HG03095 (cell line): Measurements from ENCODE around the gene CYP39A1.
A peak's percentile ranks its signal among the peaks of the same experiment; 100 is the strongest.
"Not testable (repeated sequence)": the region's sequence is repeated elsewhere in the genome, so short reads cannot be mapped to it uniquely, and the experiment has no call there.

Experiments
- ATAC-seq: cut with Tn5 transposase; IDR thresholded peaks from one replicate; pipeline ENCODE4 v1.9.1; 2021; ENCODE audit warnings: moderate library complexity; ENCODE audit not compliant: unreplicated experiment

The CYP39A1 gene

DNA sequence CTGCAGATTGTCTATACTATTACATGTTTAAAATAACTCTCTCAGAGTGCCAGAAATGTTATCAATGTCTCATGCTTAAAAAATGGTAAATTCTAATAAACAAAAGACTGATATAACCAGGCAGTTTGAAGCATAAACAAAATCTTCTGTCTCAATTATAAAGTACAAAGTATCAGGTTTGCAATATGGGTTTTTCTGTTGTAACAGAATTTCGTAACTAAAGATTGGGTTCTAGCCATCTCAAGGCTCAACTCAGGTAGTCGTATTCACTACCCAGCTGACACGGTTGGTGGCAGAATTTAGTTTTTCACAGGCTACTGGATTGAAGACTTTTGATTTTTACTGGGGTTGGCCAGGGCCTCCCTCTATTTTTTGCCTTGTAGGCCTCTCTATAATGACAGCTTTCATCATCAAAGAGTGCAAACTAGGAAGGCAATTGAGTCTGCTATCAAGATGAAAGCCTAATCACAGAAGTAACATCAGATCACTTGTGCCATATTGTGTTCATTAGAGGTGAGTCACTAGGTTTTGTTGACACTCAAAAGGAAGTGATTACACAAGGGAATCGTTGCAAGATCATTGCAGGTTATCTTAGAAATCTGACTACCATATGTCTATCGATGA is 3.6 kb downstream of the CYP39A1 start:
- ATAC-seq: no peak

DNA sequence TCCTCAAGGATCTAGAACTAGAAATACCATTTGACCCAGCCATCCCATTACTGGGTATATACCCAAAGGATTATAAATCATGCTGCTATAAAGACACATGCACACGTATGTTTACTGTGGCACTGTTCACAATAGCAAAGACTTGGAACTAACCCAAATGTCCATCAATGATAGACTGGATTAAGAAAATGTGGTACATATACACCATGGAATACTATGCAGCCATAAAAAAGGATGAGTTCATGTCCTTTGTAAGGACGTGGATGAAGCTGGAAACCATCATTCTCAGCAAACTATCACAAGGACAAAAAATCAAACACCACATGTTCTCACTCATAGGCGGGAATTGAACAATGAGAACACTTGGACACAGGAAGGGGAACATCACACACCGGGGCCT is 4.5 kb downstream of the CYP39A1 start:
- not testable (repeated sequence) for ATAC-seq

DNA sequence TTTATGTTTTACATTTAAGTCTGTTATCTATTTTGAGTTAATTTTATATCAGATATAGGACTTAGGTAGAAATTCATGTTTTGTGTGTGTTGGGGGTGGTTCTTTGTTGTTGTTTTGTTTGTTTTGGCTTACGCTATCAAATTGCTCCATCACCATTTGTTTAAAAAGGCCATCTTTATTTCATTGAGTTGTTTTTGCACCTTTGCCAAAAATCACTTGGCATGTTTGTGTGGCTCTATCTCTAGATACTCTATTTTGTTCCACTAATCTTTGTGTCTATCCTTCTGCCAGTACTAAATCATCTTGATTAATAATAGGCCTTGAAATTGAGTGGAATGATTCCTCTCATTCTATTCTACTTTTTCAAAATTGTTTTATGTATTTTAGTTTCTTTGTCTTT is 7.4 kb downstream of the CYP39A1 start:
- ATAC-seq: no peak

DNA sequence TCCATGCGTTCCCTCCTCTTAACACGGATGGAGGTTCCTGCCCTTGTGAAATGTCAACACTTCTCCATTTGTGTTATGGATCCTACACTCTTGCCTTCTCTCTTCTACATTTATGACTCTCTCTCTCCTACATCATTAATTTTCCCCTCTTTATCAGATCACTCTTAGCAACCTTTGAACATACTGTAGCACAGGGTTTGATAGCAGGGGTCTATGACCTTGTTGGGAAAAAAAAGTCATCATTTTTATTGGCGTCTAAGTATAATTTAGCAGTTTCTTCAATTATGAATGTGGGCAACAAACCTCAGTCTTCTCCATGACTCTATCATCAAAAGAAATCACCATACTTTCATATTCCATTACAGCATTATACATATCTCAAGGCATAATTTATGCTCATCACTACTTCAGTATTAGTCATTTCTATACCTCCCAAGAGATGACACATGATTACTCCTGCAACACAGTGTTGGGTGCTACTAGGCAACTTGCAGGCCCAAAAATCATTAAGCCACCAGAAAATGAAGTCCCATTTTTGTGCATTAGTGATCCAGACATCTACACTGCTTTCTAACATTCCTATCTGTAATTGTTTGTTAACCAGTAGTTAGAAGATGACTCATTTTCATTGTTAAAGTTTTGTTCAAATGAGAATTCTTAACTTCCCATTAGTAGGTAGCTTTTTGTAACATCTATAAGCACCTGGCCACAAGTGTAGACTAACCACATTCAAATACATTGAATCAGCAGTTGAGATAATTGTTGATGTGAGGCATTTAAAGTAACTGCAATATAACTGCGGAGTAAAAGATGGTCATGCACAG is 9.5 kb downstream of the CYP39A1 start:
- ATAC-seq: no peak

DNA sequence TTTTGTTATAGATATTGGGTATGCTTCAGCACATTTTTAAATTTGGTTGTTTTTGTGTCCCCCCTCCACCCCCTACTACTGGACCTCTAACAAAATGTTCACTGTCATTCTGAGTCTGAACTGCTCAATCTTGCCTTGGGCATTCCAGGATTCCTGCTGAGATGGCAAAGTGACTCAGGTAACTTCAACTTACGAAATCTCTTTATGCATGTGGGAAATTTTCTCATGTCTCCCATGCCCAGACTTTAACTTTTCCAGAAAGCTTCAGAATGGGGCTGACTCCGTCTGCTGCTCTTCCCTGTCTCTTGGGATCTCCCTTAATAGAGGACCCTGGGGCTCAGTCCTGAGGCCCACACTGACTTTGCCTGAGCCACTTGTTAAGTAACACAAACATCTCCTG is 14.0 kb downstream of the CYP39A1 start:
- no peak for ATAC-seq

DNA sequence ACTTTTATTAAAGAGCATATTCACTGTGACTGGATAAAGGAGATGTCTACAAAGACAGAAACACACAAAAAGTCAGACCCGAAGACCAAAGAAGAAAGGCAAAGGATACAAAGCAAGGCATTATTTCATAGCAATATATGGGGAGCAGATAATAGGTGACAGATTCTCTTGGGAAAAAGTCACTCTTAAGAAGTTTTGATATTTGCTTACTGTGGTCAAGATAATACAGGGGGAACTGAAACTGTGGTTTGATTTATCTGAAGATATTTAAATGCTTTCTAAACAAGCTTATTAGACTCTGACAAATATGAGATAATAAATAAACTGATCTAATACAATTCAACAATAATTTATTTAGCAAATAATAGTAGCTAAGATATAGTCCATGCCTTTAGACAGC is 14.7 kb downstream of the CYP39A1 start:
- no peak for ATAC-seq

DNA sequence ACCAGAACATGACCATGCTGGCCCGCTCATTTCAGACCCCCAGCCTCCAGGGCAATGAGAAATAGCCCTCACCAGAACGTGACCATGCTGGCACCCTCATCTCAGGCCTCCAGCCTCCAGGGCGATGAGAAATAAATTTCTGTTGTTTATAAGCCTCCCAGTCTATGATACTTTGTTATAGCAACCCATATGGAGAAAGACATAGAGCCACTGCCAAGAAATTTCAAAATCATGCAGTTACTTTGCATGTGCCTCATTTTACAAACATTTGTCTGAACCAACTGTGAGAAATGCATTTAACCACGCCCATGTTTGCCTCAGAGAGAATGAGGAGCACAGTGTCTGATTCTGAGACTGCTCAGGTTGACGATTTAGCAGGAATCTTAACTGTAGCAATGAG is 15.5 kb downstream of the CYP39A1 start:
- no peak for ATAC-seq

DNA sequence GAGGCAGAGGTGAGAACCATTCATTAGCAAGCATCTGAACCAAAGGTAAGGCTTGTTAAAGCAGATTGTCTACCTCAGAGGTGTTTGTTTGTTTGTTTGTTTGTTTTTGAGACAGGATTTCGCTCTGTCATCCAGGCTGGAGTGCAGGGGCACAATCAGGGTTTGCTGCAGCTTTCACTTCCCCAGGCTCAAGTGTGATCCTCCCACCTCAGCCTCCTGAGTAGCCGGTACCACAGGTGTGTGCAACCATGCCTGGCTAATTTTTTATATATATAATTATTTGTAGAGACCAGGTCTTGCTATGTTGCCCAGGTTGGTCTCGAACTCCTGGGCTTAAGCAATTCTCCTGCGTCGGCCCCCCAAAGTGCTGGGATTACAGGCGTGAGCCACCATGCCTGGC is 17.2 kb downstream of the CYP39A1 start:
- no peak for ATAC-seq

DNA sequence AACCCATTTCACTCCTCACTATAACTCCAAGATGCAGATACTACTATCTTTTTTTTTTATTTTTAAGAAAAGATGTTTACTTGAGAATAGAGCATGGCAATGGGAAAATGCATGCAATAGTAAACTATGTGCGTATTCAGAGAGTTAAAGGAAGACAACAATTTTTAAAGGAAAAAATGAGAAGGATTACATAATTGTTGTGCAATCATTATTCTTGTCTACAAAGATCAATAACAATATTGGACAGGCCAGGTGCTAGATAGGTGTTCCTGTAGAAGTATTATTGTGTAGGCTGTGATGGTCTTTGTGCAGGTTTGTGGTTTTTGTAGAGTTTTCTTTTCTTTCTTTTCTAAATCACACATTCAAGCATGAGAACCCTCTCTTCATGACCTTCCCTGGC is 20.6 kb downstream of the CYP39A1 start:
- ATAC-seq: no peak

DNA sequence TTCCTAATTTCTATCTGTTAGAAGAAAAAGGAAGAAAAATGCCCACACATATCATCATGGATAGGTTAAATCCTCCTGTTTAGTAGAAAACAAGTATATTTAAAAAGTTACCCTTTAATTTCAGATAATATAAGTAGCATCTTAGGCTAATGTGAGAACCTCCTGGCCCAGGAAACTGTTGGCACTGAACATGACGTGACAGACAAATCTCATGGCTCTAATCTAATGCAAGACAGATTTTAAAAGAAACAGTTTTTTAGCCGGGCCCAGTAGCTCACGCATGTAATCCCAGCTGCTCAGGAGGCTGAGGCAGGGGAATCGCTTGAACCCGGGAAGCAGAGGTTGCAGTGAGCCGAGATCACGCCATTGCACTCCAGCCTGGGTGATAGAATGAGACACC is 22.9 kb downstream of the CYP39A1 start:
- ATAC-seq: no peak

DNA sequence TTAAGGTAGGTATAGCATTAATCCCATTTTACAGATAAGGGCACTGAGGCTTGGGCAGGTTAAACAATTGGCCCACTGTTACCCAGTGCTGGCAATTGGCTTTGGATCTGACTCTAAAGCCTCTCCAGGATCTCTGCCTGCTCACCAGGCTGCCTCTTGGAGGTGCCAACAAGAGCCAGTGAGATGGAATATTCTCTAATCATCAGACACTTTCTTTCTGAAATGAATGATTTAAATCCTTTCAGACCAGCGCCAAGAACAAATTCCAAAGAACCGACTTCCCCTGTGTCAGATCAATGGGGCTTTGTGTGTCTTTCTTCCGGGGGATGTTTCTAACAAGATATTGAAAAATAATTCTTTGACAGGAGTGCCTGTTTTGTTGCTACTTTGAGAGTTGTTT is 23.6 kb downstream of the CYP39A1 start:
- ATAC-seq: no peak

DNA sequence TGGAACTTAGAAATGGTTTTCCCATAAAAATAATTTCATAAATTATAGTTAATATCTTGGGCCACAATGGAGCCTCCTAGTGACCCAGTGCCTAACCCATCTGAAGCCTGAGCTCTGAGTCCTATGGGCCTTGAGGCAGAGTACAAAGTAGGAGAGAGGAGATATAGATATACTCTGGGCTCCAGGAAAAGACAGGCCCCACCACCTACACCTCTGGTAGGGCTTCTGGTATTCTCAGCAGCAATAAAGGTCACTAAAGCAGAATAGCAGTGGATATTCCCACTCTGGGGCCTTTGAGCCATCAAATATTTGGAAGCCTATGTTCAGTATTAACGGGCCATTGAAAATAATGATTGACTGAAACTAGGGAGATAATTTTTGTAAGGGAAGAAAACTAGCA is 24.1 kb downstream of the CYP39A1 start:
- ATAC-seq: no peak

DNA sequence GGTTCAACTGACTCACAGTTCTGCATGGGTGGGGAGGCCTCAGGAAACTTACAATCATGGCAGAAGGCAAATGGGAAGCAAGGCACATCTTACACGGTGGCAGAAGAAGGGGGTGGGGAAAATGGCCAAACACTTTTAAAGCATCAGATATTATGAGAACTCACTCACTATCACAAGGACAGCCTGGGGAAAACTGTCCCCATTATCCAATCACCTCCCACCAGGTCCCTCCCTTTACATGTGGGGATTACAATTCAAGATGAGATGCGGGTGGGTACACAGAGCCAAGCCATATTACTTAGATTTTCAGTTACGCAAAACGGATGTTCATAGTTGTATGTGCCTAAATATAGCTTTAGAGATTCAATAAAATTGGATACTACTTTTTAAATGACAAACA is 25.6 kb downstream of the CYP39A1 start:
- no peak for ATAC-seq

DNA sequence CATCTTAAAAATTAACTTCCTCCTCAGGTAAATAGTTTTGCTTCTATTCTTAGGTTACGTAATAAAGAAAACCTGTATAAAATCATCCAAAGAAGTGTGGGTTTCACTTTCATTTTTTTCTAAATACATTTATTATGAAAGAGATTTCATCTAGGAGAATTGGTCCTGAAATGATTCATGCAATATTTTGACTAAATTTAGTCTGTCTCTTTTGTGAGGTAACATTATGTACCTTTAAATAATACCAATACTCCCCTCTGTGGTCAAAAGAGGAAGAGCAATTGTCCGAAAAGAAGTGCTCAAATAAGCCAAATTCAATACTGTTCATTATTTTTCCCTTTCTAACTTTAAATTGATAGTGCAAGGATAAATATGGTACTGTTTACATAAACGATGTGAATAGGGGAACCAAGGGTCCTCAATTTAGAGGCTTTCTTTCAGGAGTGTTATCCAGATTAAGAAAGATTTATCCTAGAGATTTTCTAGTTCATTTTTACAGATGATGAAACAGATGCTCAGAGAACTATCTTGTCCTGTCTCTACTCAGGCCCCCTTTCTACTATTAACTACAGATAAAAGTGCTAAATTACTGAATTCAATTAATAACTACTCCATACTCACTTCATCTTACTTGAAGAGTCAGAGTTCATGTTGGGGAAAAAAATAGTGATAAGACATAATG is 26.2 kb downstream of the CYP39A1 start:
- ATAC-seq: peak; percentile 75

DNA sequence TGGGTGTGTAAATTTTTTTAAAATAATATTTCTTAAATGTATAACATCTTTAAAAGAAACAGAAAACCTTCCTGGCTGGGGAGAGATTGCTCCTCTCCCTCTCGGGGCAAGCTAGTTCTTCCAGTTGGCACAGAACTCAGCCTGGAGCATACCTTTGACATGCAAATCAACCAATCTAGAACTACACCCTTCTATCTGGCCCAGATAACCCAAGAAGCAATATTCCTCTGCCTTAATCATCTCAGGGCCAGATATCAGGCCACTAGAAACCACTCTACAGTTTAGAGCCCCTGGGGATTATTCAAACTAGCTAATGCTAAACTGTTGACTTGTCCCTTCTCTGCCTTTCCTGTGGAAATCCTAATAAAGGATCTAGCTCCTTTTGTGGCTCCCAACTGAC is 33.9 kb downstream of the CYP39A1 start:
- ATAC-seq: no peak

DNA sequence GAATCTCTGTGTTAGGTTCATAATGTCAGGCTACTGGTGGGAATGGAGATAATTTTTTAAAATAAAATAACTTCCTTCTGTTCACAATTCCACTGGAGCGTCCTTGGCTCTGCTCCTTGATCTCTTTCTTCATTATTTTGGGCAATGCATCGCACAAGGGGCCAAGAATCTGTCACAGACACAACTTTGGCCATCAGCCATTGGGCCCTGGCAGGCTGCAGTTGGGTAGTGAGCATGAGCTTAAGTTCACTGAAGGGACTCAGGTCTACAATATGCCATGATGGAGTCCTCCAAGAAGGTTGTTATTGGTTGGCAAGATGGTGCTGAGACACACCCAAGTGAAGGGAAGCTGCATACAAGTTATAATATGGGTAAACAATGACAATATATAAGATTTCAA is 40.0 kb downstream of the CYP39A1 start:
- no peak for ATAC-seq

DNA sequence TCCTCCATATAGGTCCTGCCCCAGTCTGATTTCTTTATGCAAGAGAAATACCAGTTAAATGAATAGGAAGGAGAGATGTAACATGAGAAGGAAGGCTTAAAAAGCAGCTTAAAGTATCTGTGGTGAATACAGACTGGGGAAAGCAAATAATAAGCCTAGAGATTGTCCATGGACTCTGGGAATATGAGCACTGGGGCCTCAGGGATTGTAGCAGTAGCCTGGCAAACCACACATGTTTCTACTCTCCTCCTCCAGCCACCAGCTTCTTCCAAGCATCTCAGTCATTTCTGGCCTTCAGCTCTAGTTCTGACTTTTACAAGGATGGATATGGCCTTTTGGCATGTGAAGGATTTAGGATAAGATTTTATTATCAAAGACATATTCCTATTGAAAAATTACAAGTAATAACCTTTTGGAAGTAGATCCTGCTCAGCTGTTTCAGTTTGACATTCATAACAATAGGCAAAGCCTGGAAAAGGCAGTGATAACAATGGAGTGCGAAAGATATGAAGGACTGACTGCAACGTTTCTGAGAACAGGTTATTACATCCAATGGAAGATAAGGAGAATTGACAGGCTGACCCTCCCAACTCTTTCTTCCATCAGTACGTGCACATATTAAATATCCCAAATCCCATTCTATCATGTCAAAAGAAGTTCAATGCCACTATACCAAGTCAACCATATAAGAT is 41.6 kb downstream of the CYP39A1 start:
- no peak for ATAC-seq

DNA sequence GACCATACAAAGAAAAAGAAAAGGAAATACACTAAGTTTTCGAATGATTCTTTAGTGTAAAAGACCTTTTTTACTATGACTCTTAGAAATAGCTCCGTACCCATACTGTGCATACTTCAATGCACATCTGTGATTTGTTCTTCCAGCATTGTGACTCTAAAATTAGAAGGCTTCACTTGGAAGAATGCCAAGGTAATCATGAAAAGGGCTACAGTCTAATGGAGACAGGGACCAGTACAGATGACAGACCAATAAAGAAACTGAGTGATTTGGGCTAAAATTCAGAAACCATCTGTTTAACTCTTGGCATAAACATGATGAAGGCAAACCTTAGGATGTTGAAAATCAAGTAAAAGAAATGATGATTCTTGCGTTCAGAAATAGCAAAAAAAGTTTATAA is 46.3 kb downstream of the CYP39A1 start:
- ATAC-seq: no peak

DNA sequence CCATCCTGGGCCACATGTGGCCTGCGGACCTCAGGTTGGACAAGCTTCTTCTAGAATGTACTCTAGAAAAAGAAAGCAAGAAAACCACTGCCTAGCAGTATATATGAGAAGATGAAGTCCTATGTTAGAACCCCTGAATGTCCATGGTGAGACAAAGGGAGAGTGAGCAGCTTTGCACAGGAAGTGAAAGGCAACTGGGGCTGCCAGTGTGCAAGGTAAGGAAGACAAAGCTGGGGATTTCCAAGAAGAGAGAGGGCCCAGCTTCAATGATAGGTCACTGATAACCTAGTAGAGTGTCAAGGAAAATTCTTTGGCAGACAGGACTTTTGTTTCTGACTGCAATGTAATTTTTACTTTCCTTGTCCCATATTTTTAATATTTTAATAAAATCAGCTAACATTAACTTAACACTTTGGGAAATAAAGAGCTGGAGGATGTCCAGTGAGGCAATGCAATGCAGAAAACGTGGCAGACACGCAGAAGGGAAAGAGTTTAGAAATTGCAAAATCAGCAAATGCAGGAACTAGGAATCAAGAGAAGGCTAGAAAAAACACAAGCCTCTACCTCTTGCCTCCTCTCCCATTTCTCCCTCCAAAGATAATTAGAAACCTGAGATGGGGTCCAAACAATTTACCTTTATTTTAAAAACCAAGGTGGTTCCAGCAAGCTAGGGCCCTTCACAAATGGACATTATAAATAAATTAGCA is 47.4 kb downstream of the CYP39A1 start:
- ATAC-seq: peak; percentile 55

DNA sequence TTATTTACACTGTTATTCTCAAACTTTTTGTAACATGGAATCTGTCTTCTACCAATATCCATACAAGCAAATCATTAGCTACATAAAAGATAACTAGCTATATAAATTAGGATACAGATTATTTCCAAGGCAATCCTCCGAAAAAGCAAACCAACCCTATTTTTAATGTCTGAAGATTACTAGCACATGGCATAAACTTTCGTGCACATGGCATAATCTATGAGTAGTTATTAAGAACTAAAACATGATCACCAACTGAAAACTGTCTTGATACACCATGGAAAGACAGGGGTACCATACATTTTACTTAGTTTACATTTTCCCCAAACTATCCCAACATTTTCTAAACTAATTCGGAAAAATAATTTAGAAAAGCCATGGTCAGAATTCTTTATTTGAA is 54.4 kb downstream of the CYP39A1 start:
- no peak for ATAC-seq

DNA sequence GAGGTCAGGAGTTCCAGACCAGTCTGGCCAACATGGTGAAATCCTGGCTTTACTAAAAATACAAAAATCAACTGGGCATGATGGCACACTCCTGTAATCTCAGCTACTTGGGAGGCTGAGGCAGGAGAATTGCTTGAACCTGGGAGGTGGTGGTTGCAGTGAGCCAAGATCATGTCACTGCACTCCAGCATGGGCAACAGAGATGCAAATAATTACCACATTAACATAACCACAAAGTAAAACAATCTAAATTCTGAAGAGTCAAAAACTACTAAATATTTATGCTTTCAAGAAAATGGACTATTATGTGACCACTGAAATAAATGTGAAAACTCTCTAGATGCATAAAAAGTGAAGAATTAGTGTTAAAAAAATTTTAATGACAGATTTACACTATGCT is 59.9 kb downstream of the CYP39A1 start:
- no peak for ATAC-seq
